Muscle of arm (tissue), 14 donors: ENCODE data around the gene FAM171A1. TPM values are rescaled to one million over a fixed set of nuclear protein-coding genes. Genes with fewer than 3 reads are reported as not detected.
"Not testable (repeated sequence)": the region's sequence is repeated elsewhere in the genome, so short reads cannot be mapped to it uniquely, and the experiment has no call there.

ENCODE experiments used
- DNase-seq: peaks from one replicate; pipeline ENCODE4 v3.0.0-alpha.2; 2013
- long read RNA-seq, 11 donors: transcript quantifications; one replicate each; lab custom pipeline, GENCODE V29; 2026
- polyA plus RNA-seq, 12 donors: library from polyadenylated mRNA; unstranded; fragments of 120-200 nt; gene quantifications; one replicate each; pipeline ENCODE4 v1.2.1, GENCODE V29; 2013; ENCODE audit not compliant: insufficient read length in 12 of 12

The FAM171A1 gene
- polyA plus RNA-seq = 10 to 100 TPM in 11 of 12 donors, not detected in 1; 26.8 to 47.0 (median 34.5) TPM
- long read RNA-seq, donor 1, transcript FAM171A1-201 (8 exons, 3,952 nt) = major isoform, 10 of 10 reads
- long read RNA-seq, donor 1, partial matches to known transcripts = 0 of 10 reads
- long read RNA-seq, donor 1, other reads (novel, unspliced or antisense) = 0 of 10 reads
- long read RNA-seq, donor 2, transcript FAM171A1-201 (8 exons, 3,952 nt) = major isoform, 10 of 10 reads
- long read RNA-seq, donor 2, partial matches to known transcripts = 0 of 10 reads
- long read RNA-seq, donor 2, other reads (novel, unspliced or antisense) = 0 of 10 reads
- long read RNA-seq, donor 3, partial matches to known transcripts = 0 of 4 reads
- long read RNA-seq, donor 3, other reads (novel, unspliced or antisense) = 0 of 4 reads
- long read RNA-seq, donor 4, partial matches to known transcripts = 0 of 2 reads
- long read RNA-seq, donor 4, other reads (novel, unspliced or antisense) = 0 of 2 reads
- long read RNA-seq, donor 5 = 0 reads
- long read RNA-seq, donor 6, transcript FAM171A1-201 (8 exons, 3,952 nt) = major isoform, 6 of 6 reads
- long read RNA-seq, donor 6, partial matches to known transcripts = 0 of 6 reads
- long read RNA-seq, donor 6, other reads (novel, unspliced or antisense) = 0 of 6 reads
- long read RNA-seq, donor 7, transcript FAM171A1-201 (8 exons, 3,952 nt) = major isoform, 7 of 7 reads
- long read RNA-seq, donor 7, partial matches to known transcripts = 0 of 7 reads
- long read RNA-seq, donor 7, other reads (novel, unspliced or antisense) = 0 of 7 reads
- long read RNA-seq, donor 8, transcript FAM171A1-201 (8 exons, 3,952 nt) = major isoform, 7 of 7 reads
- long read RNA-seq, donor 8, partial matches to known transcripts = 0 of 7 reads
- long read RNA-seq, donor 8, other reads (novel, unspliced or antisense) = 0 of 7 reads
- long read RNA-seq, donor 9, transcript FAM171A1-201 (8 exons, 3,952 nt) = major isoform, 5 of 15 reads
- long read RNA-seq, donor 9, partial matches to known transcripts = 10 of 15 reads
- long read RNA-seq, donor 9, other reads (novel, unspliced or antisense) = 0 of 15 reads
- long read RNA-seq, donor 10, transcript FAM171A1-201 (8 exons, 3,952 nt) = major isoform, 11 of 11 reads
- long read RNA-seq, donor 10, partial matches to known transcripts = 0 of 11 reads
- long read RNA-seq, donor 10, other reads (novel, unspliced or antisense) = 0 of 11 reads
- long read RNA-seq, donor 11, transcript FAM171A1-201 (8 exons, 3,952 nt) = major isoform, 10 of 10 reads
- long read RNA-seq, donor 11, partial matches to known transcripts = 0 of 10 reads
- long read RNA-seq, donor 11, other reads (novel, unspliced or antisense) = 0 of 10 reads

DNA sequence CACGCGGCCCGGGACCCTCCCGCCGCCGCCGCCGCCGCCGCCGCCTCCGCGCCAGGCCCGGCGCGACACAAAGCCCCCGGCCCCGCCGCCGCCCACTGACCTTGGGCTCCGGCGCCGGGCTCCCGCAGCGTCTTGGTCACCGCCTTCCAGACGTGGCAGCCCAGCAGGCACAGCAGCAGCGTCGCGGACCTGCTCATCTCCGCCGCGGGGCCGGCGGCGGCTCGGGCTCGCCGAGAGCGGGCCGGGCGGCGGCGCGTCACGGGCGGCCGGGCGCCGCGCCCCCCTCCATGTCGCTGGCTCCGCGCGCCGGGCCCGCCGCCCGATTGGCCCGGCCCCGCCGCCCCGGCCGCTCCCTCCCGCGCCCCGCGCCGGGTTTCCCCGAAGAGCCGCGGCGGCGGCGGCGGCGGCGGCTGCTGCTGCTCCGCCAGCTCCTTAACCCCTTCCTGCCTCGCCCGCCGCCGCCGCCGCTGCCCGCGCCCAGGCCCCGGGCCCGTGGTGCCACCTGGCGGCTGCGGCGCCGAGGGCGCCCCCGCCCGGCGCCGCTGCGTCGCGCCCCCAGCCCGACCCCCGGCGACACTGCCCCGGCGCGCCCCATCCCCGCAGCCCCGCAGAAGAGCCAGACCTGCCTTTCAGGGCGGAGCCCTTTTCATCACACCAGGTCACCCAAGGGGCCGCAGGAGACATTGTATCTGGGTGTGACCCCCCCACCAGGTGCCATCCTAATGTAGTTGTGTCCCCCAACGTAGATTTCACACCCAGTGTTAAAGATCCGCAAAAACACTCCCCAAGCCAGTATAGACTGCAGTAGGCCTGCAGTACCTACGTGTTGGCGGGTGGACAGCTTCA is at the start of gene FAM171A1:
Gene FAM171A1 (minus strand): TSS at position 434 of the 846 bp plus-strand sequence. CDS start 237 bp downstream, at position 197.
- no peak for DNase-seq

- no peak for DNase-seq
Measured at GRCh38 chr10:15420858-15421257, 49.8 kb upstream of the FAM171A1 start.

GRCh38 chr10:15419279-15419874 is 48.3 kb upstream of the FAM171A1 start:
- peak; percentile 45 for DNase-seq

DNA sequence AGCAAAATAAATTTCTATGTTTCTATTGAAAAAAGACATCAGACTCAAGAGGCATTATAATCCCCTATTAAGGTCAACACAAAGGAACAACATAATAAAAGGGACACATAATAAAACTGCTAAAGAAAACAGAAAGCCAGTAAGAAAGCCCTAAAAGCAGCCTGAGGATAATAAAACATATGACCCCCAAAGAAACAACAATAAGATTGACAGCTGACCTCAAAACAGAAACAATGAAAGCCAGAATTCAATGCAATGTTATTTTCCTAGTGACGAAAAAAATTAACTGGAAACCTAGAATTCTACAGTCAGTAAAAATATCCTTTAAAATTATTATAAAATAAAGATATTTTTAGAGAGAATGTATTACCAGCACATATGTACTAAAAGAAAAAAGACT is 44.9 kb upstream of the FAM171A1 start:
- no peak for DNase-seq

DNA sequence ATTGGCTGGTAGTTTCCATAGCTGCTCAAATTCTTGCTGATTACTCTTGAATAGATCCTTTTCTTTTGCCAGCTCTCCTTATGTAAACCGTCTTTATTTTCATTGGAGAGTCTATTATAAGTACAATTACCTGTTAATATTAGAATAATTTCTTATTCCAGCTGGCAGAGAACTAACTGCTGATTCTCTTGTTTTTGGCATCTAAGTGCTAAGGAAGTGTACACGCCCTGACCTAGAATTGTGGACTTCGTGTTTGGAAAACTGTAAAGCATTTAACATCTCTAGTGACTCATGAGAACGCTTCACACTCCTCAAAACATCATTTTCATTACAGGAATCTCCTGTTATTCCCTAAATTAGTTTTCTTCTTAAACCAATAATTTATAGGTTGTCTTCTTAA is 39.9 kb upstream of the FAM171A1 start:
- no peak for DNase-seq

GRCh38 chr10:15409350-15409749 is 38.3 kb upstream of the FAM171A1 start:
- DNase-seq = not testable (repeated sequence)

DNA sequence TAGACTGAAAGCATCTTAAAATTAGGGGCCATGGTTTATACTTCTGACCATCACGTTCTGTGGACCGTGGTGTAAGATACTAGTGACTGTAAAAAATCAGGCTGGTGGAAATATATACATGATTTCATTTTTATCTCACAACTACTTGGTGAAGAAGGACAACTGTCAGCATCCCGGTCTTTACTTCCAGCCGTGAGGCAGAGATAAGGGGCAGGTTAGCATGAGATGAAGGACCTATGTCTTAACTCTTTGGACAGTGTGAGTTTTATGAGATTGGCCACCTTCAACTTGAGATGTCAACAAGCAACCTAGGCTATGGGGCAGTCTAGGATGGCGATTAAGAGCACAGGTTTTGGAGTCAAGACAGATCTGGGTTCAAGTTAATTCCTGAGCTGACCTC is 37.5 kb upstream of the FAM171A1 start:
- no peak for DNase-seq

GRCh38 chr10:15405319-15405718 is 34.2 kb upstream of the FAM171A1 start:
- DNase-seq = no peak

DNA sequence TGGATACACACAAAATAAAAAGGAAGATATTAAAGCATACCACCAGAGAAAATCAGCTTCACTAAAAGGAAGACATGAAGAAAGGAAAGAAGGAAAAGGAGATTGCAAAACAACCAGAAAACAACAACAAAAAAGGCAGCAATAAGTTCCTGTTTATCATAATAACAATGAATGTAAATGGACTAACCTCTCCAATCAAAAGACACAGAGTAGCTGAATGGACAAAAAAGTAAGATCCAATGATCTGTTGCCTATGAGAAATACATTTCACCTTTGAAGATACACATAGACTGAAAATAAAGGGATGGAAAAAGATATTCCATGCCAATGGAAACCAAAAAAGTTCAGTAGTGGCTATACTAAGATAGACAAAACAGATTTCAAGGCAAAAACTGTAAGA is 30.3 kb upstream of the FAM171A1 start:
- DNase-seq = no peak

DNA sequence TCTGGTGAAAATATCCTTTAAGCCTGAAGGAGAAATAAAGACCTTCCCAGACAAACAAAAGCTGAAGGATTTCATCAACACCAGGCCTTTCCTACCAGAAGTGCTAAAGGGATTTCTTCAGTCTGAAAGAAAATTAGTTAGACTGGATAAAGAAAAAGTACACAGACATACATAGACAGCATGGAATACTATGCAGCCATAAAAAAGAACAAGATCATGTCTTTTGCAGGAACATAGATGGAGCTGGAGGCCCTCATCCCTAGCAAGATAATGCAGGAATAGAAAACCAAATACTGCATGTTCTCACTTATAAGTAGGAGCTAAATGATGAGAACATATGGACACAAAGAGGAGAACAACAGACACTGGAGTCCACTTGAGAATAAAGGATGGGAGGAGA is 29.4 kb upstream of the FAM171A1 start:
- DNase-seq = not testable (repeated sequence)

DNA sequence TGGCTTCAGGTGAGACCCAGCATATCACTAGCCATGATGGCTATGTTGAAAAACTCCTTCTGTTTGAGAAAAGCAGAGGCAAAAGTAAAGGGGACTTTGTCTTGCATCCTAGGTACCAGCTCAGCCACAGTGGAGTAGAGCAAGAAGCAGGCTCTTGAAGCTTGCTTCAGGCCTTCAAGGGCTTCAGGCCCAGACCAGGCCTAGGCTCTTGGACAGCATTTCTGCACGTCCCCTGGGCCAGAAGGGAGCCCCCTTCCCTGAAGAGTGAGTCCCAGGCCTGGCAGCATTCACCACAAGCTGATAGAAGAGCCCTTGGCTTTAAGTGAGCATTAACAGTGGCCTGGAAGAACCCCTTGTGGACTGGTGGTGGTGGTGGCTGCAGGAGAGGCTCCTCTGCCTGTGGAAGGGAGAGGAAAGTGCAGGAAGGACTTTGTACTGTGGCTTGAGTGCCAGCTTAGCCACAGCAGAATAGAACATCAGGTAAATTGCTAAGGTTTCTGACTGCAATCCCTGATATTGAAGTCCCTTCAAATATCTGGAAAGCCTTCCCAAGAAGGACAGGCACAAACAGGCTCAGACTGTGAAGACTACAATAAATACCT is 28.1 kb upstream of the FAM171A1 start:
- DNase-seq = no peak

DNA sequence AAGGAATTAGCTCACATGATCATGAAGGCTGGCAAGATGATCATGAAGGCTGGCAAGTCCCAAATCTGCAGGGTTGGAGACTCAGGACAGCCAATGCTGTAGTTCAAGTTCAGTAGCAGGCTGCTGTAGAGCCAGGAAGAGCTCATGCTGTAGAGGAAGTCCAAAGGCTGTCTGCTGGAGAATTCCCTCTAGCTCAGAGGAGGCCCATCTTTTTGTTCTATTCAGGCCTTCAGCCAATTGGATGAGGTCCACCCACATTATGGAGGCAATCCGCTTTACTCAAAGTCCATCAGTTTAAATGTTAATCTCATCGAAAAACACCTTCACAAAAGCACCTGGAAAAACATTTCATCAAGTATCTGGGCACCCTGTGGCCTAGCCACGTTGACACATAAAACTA is 24.8 kb upstream of the FAM171A1 start:
- DNase-seq = peak; percentile 55

GRCh38 chr10:15393139-15393825 is 22.2 kb upstream of the FAM171A1 start:
- DNase-seq = peak; percentile 66

- DNase-seq = no peak
Measured at GRCh38 chr10:15391491-15391890, 20.4 kb upstream of the FAM171A1 start.

DNA sequence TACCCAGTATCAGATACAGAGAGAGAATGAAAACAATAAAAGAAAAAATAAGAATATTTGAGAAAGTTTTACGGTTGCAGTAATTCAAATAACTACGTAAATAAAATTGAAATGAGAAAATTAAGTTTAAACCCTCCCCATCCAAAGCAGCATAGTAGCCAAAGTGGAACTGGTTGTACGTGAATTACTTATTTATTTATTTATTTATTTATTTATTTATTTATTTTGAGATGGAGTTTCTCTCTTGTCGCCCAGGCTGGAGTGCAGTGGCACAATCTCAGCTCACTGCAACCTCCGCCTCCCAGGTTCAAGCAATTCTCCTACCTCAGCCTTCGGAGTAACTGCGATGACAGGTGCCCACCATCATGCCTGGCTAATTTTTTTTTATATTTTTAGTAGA is 17.1 kb upstream of the FAM171A1 start:
- not testable (repeated sequence) for DNase-seq

DNA sequence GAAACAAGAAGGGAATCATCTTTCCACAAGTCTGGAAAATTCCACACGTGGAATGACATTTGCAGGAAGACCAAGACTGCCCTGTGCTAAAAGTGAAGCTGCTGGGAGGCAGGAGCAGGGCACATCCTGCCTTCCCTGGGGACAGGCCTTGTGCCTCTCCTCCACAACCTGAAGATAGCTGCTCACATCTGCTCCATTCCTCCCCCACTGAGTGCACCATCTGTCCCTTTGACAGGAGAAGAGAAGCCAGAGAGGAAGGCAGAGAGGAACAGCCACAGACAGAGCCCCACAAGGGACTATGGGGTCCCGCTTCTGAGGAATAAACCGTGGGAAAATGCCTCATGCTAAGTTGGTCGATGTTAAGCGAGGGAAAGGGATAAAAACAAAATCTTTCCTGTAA is 15.9 kb upstream of the FAM171A1 start:
- no peak for DNase-seq

DNA sequence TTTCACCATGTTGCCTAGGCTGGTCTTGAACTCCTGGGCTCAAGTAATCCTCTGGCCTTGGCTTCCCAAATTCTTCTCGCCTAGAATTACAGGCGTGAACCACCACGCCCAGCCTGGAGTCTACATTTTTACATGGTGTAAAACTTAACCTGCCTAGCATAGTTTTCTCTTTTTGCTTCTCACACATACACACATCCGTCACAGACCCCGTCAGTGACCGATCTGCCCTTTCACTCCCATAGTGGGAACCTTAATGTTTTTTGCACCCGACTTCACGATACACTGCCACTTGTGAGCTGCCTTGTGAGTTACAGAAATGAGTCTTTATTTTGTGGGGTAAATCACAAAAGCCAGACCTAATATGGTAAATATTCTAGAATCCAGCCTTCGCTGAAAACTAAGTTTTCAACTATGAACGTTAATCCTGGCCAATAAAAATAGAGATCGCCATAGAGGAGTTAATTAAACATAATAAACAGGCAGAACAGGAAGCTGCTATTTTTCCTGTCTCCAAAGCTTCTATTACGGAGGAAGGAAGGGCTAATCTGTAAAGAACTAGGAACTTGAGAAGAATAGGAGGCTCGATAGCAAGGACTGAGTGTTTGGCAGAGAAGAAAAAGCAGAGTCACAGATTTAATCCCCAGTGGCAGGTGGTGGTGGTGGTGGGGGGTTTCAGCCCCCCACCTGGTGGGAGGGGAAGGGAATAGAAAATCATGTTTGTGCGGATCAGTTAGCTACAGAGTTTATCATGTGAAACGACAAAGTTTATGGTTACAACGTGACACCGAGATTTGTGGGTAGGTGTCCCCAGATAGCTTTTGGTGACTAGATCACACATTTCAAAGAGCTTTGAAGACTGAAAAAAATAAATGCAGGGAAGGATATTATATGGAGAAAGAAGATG is 14.7 kb upstream of the FAM171A1 start:
- DNase-seq = no peak

DNA sequence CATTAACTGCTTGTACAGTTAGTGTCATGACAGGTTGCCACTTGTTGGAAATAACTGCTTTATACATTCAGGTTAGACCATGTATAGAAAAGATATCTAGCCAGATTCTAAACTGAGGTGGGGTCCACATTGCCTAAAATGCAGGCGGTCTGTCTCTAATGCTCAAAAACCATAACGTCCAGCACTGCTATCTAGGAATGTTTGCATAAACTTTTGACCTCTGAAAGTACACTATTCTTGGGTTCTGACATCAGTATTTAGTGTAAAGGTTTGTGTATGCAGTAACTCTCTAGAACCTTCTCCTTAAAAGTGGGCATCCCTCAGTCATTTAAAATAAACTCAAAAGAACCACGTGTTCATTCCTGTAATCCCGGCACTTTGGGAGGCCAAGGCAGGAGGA is 10.3 kb upstream of the FAM171A1 start:
- DNase-seq = no peak
